Stomach smooth muscle (tissue), 2 donors: ENCODE data around the gene TP73.

ENCODE experiments used
- H3K27ac ChIP-seq: one replicate; pipeline ENCODE4 v1.7.0; 2013; ENCODE audit warnings: mild to moderate bottlenecking, low read length, inconsistent platforms
- H3K27me3 ChIP-seq, 2 donors: one replicate each; pipeline ENCODE4 v1.7.0; 2013; ENCODE audit warnings: low read length in 2 of 2; ENCODE audit not compliant: insufficient read depth in 2 of 2, control insufficient read depth in 1 of 2
- H3K36me3 ChIP-seq, 2 donors: one replicate each; pipeline ENCODE4 v1.7.0; 2013; ENCODE audit warnings: low read length in 2 of 2; ENCODE audit not compliant: control insufficient read depth in 2 of 2, insufficient read depth in 2 of 2
- H3K4me1 ChIP-seq: one replicate; pipeline ENCODE4 v1.7.0; 2013; ENCODE audit warnings: low read length; ENCODE audit not compliant: control insufficient read depth, insufficient read depth
- H3K4me3 ChIP-seq, 2 donors: one replicate each; pipeline ENCODE4 v1.7.0; 2013; ENCODE audit warnings: low read length in 2 of 2
- H3K9ac ChIP-seq, 2 donors: one replicate each; pipeline ENCODE4 v1.7.0; 2013; ENCODE audit warnings: low read length in 2 of 2, mild to moderate bottlenecking in 1 of 2
- H3K9me3 ChIP-seq, 2 donors: one replicate each; pipeline ENCODE4 v1.7.0; 2013; ENCODE audit warnings: low read length in 2 of 2; ENCODE audit not compliant: control insufficient read depth in 2 of 2
- donor health status: healthy.
- donor health status: Pancreatic carcinoma.

Gene TP73

GRCh38 chr1:3695326-3696217 lies 43.3 kb downstream of the TP73 start:
- Histone ChIP-seq H3K36me3 (no peaks in the 10 kb centered on the region), H3K27ac (no peak overlapping the region), H3K9me3 (no peaks in the 10 kb centered on the region), H3K4me3 (peak overlapping the region in 1 of 2 donors; percentile 60), H3K9ac (no peak overlapping the region), H3K27me3 (peaks cover 26 to 34% of the 10 kb centered on the region in 2 donors), H3K4me1 (peaks cover 6% of the 10 kb centered on the region)

DNA sequence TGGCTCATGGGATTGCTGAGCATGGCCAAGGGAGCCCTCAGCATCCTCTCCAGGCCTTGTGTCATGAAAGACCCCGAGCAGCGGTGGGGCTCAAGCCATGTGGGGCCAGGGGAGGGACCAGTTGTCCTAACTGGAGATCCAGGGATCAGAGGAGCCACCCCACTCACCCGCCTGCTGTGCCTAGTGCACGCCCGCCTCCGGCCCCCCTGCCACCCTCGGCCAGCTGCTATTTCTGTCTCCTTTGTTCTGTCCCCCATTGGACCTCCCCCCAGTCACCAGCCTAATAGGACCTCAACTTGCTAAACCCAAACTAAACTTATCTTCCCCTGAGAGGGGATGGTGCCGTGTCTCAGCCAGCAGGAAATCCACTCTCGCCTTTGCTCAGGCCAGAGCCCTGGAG lies 44.4 kb downstream of the TP73 start:
- H3K9ac ChIP-seq: no peak overlapping the region
- no peaks in the 10 kb centered on the region for H3K36me3 ChIP-seq
- H3K27me3 ChIP-seq: peaks cover 27 to 34% of the 10 kb centered on the region in 2 donors
- H3K4me1 ChIP-seq: peaks cover 6% of the 10 kb centered on the region
- H3K27ac ChIP-seq: no peak overlapping the region
- H3K4me3 ChIP-seq: no peak overlapping the region
- no peaks in the 10 kb centered on the region for H3K9me3 ChIP-seq

DNA sequence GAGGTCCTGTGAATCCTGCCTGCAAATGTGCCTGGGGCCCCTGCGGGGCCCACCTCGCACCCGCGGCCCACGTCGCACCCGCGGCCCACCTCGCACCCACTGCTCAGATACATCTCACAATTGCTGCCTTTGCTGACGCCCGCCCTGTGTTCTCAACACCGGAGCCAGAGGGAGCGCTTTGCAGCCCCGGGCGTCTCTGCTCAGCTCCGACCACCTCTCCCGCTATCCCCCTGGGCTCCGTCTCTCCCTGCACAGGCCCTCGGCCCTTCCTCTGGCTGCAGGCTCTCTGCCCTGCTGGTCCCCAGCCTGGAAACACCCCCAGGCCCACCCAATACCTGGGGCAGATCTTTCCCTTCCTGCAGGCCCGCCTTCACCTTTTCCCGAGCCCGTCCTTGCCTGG lies 44.8 kb downstream of the TP73 start:
- Histone ChIP-seq H3K9me3 (no peaks in the 10 kb centered on the region), H3K9ac (no peak overlapping the region), H3K27me3 (peaks cover 24 to 34% of the 10 kb centered on the region in 2 donors), H3K4me3 (no peak overlapping the region), H3K27ac (no peak overlapping the region), H3K36me3 (no peaks in the 10 kb centered on the region), H3K4me1 (peaks cover 6% of the 10 kb centered on the region)

DNA sequence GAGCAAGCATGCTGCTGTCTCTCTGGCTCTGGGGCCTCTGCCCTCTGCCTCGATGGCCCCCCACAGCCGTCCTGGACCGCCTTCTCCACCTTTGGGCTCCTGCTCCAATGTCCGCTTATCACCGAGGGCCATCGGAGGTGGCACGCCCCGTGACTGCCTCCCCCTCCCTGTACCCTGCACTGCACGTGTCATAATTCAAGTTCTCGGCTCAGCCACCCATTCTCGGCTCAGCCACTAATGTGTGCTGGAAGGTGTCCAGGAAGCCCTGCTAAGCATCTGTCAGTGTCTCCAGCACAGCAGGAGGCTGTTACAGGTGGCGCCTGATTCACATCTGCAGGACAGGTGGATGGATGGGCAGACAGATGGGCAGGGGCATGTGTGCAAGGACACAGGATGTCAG lies 45.5 kb downstream of the TP73 start:
- Histone ChIP-seq H3K27me3 (peaks cover 23 to 34% of the 10 kb centered on the region in 2 donors), H3K9me3 (no peaks in the 10 kb centered on the region), H3K36me3 (no peaks in the 10 kb centered on the region), H3K4me1 (peaks cover 6% of the 10 kb centered on the region), H3K4me3 (no peak overlapping the region), H3K27ac (no peak overlapping the region), H3K9ac (no peak overlapping the region)

- Histone ChIP-seq H3K4me1 (peaks cover 6% of the 10 kb centered on the region), H3K27me3 (peaks cover 23 to 34% of the 10 kb centered on the region in 2 donors), H3K27ac (no peak overlapping the region), H3K9ac (no peak overlapping the region), H3K36me3 (no peaks in the 10 kb centered on the region), H3K9me3 (no peaks in the 10 kb centered on the region), H3K4me3 (no peak overlapping the region)
These were observed 46.5 kb downstream of the TP73 start for GRCh38 chr1:3698660-3699408.

DNA sequence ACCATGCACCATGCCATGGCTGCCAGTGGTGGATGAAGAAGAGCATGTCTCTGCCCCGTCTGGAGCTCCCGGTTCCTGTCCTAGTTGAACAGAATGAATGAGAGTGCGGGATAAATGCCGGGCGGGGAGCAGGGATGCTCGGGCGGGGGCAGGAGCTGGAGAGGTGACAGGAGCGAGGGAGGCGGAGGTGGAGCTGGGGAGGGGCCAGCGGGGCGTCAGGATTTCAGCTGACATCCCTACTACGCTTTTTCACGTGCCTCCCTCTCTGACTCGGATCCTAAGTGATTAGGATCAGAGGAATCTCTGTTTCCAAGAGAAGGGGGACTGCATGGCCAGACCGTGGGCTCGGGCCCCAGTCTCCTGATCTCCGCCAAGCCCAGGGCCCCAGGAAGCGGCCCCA lies 47.3 kb downstream of the TP73 start:
- Histone ChIP-seq H3K36me3 (no peaks in the 10 kb centered on the region), H3K4me3 (no peak overlapping the region), H3K27me3 (peaks cover 27 to 34% of the 10 kb centered on the region in 2 donors), H3K27ac (no peak overlapping the region), H3K9me3 (no peaks in the 10 kb centered on the region), H3K4me1 (peaks cover 6% of the 10 kb centered on the region), H3K9ac (no peak overlapping the region)

- Histone ChIP-seq H3K4me3 (no peak overlapping the region), H3K9me3 (no peaks in the 10 kb centered on the region), H3K27ac (no peak overlapping the region), H3K27me3 (peaks cover 26 to 27% of the 10 kb centered on the region in 2 donors), H3K4me1 (peaks cover 2% of the 10 kb centered on the region), H3K9ac (no peak overlapping the region), H3K36me3 (no peaks in the 10 kb centered on the region)
These were observed 48.3 kb downstream of the TP73 start for GRCh38 chr1:3700631-3701030.

GRCh38 chr1:3702528-3702927 lies 50.2 kb downstream of the TP73 start:
- peaks cover 17 to 19% of the 10 kb centered on the region in 2 donors for H3K27me3 ChIP-seq
- no peak overlapping the region for H3K4me3 ChIP-seq
- H3K9ac ChIP-seq: no peak overlapping the region
- H3K27ac ChIP-seq: no peak overlapping the region
- no peaks in the 10 kb centered on the region for H3K4me1 ChIP-seq
- no peaks in the 10 kb centered on the region for H3K9me3 ChIP-seq
- no peaks in the 10 kb centered on the region for H3K36me3 ChIP-seq

- Histone ChIP-seq H3K27me3 (peaks cover 15 to 19% of the 10 kb centered on the region in 2 donors), H3K4me1 (no peaks in the 10 kb centered on the region), H3K9me3 (no peaks in the 10 kb centered on the region), H3K27ac (no peak overlapping the region), H3K36me3 (no peaks in the 10 kb centered on the region), H3K4me3 (no peak overlapping the region), H3K9ac (no peak overlapping the region)
These were observed 50.8 kb downstream of the TP73 start for GRCh38 chr1:3702990-3703728.

- Histone ChIP-seq H3K4me1 (no peaks in the 10 kb centered on the region), H3K9me3 (no peaks in the 10 kb centered on the region), H3K27me3 (peaks cover 19 to 23% of the 10 kb centered on the region in 2 donors), H3K9ac (no peak overlapping the region), H3K4me3 (no peak overlapping the region), H3K36me3 (no peaks in the 10 kb centered on the region), H3K27ac (no peak overlapping the region)
These were observed 51.6 kb downstream of the TP73 start for GRCh38 chr1:3703786-3704371.
